H1 (cell line): Measurements from ENCODE around the gene LBH. TPM values are rescaled to one million over a fixed set of nuclear protein-coding genes. Genes with fewer than 3 reads are reported as not detected.

ENCODE experiments used
- CTCF ChIA-PET: fragments of 300-600 bp; sonication (Branson Sonifier 250); formaldehyde crosslinking; loops from one replicate; lab custom pipeline; 2021; ENCODE audit not compliant: partially characterized antibody; lab: Charles Lee
- POLR2A ChIA-PET: fragments of 300-600 bp; sonication (Branson Sonifier 250); formaldehyde crosslinking; loops from one replicate; lab custom pipeline; 2021; ENCODE audit warnings: inconsistent platforms; ENCODE audit not compliant: partially characterized antibody; lab: Charles Lee
- DNase-seq, 2 experiments: peaks; one replicate each; pipeline versions ENCODE4 v3.0.0 to v3.0.0-alpha.2; 2010 to 2022; ENCODE audit warnings: low spot score in 2 of 2, low read depth in 1 of 2, mixed read lengths in 1 of 2
- FAIRE-seq: peaks from 2 replicates; lab custom pipeline; 2011; peaks lifted over from hg19 to GRCh38; lab: Jason Lieb, UNC
- H2AFZ ChIP-seq: 2 replicates; pipeline ENCODE4 v1.8.1; 2012; ENCODE audit warnings: low read length, inconsistent platforms
- H2AK5ac ChIP-seq: 2 replicates; pipeline ENCODE4 v1.6.1; 2013; ENCODE audit warnings: low read depth, low read length
- H2BK120ac ChIP-seq: replicated peaks from 2 replicates; pipeline ENCODE3; 2013; ENCODE audit warnings: low read depth, low read length, inconsistent platforms
- H2BK12ac ChIP-seq: 2 replicates; pipeline ENCODE4 v1.6.1; 2013; ENCODE audit warnings: low read depth, low read length
- H2BK15ac ChIP-seq: 2 replicates; pipeline ENCODE4 v1.6.1; 2013; ENCODE audit warnings: low read length
- H2BK20ac ChIP-seq: 2 replicates; pipeline ENCODE4 v1.6.1; 2013; ENCODE audit warnings: low read length
- H2BK5ac ChIP-seq: 2 replicates; pipeline ENCODE4 v1.6.1; 2013; ENCODE audit warnings: low read depth, low read length
- H3K14ac ChIP-seq: 2 replicates; pipeline ENCODE4 v1.6.1; 2013; ENCODE audit warnings: inconsistent platforms; ENCODE audit not compliant: insufficient read length
- H3K18ac ChIP-seq: 2 replicates; pipeline ENCODE4 v1.6.1; 2013; ENCODE audit warnings: low read length; ENCODE audit errors: extremely low read depth
- H3K23ac ChIP-seq: 2 replicates; pipeline ENCODE4 v1.6.1; 2013; ENCODE audit warnings: inconsistent platforms; ENCODE audit not compliant: insufficient read length
- H3K23me2 ChIP-seq: 2 replicates; pipeline ENCODE4 v1.6.1; 2013; ENCODE audit warnings: low read depth, low read length
- H3K27ac ChIP-seq: 2 replicates; pipeline ENCODE4 v1.6.1; 2011; ENCODE audit warnings: low read depth, low read length, inconsistent platforms
- H3K27me3 ChIP-seq, 4 experiments: replicated peaks in 1 of 4; 1 replicate in 1 of 4; 2 replicates in 3 of 4; pipeline versions ENCODE4 v1.6.1 to v1.8.1; 2011 to 2013; ENCODE audit warnings: low read length in 3 of 4, mild to moderate bottlenecking in 3 of 4, inconsistent platforms in 2 of 4, mixed read lengths in 2 of 4, moderate library complexity in 1 of 4; ENCODE audit not compliant: control insufficient read depth in 3 of 4, insufficient read depth in 3 of 4; ENCODE audit errors: extremely low read depth in 1 of 4
- H3K36me3 ChIP-seq, 4 experiments: 2 replicates each; pipeline versions ENCODE4 v1.6.1 to v1.8.1; 2011 to 2013; ENCODE audit warnings: mild to moderate bottlenecking in 4 of 4, low read length in 3 of 4, moderate library complexity in 2 of 4, control low read depth in 1 of 4, inconsistent platforms in 1 of 4; ENCODE audit not compliant: insufficient read depth in 4 of 4, control insufficient read depth in 2 of 4
- H3K4ac ChIP-seq: replicated peaks from 2 replicates; pipeline ENCODE3; 2013; ENCODE audit warnings: low read length, low read depth, mixed read lengths, inconsistent platforms; ENCODE audit not compliant: insufficient read length
- H3K4me1 ChIP-seq, 4 experiments: replicated peaks in 1 of 4; 1 replicate in 1 of 4; 2 replicates in 3 of 4; pipeline versions ENCODE4 v1.6.1 to v1.8.1; 2011 to 2013; ENCODE audit warnings: low read length in 3 of 4, inconsistent platforms in 2 of 4, mixed read lengths in 1 of 4; ENCODE audit not compliant: insufficient read depth in 4 of 4, control insufficient read depth in 3 of 4
- H3K4me2 ChIP-seq, 2 experiments: 2 replicates each; pipeline versions ENCODE4 v1.6.1 to v1.8.1; 2011 to 2013; ENCODE audit warnings: low read depth in 2 of 2, low read length in 2 of 2, control low read depth in 1 of 2, inconsistent platforms in 1 of 2, mild to moderate bottlenecking in 1 of 2; ENCODE audit not compliant: insufficient read depth in 1 of 2
- H3K4me3 ChIP-seq, 4 experiments: fragments of 200-600, 300-600 bp in 1 of 4; sonication (generic), shearing (Covaris generic), sonication (Bioruptor Twin) in 1 of 4; 2 replicates each; pipeline versions ENCODE4 v1.5.1 to v1.8.1; 2011 to 2016; ENCODE audit warnings: low read length in 4 of 4, low read depth in 3 of 4, control low read depth in 2 of 4, inconsistent platforms in 2 of 4, mild to moderate bottlenecking in 2 of 4, mixed read lengths in 1 of 4, moderate library complexity in 1 of 4; ENCODE audit not compliant: insufficient read depth in 2 of 4; ENCODE audit errors: extremely low read depth in 1 of 4
- H3K56ac ChIP-seq: replicated peaks from 2 replicates; pipeline ENCODE3; 2013; ENCODE audit warnings: low read depth, mild to moderate bottlenecking, mixed read lengths, low read length, inconsistent platforms; ENCODE audit not compliant: insufficient read length
- H3K79me1 ChIP-seq: 2 replicates; pipeline ENCODE4 v1.6.1; 2013; ENCODE audit warnings: low read depth, low read length, control low read depth
- H3K79me2 ChIP-seq, 2 experiments: 2 replicates each; pipeline versions ENCODE4 v1.6.1 to v1.8.1; 2012 to 2013; ENCODE audit warnings: low read length in 2 of 2, mild to moderate bottlenecking in 2 of 2, inconsistent platforms in 1 of 2; ENCODE audit not compliant: insufficient read depth in 2 of 2, control insufficient read depth in 1 of 2
- H3K9ac ChIP-seq, 4 experiments: replicated peaks in 1 of 4; 1 replicate in 1 of 4; 2 replicates in 3 of 4; pipeline versions ENCODE4 v1.6.1 to v1.8.1; 2011 to 2013; ENCODE audit warnings: low read depth in 3 of 4, low read length in 3 of 4, control low read depth in 2 of 4, mild to moderate bottlenecking in 2 of 4, moderate library complexity in 2 of 4, inconsistent platforms in 1 of 4; ENCODE audit errors: extremely low read depth in 1 of 4
- H3K9me3 ChIP-seq, 2 experiments: 2 replicates each; pipeline versions ENCODE4 v1.6.1 to v1.8.1; 2012 to 2013; ENCODE audit warnings: mild to moderate bottlenecking in 2 of 2, moderate library complexity in 2 of 2, control low read depth in 1 of 2, inconsistent platforms in 1 of 2, low read depth in 1 of 2, low read length in 1 of 2, mixed read lengths in 1 of 2; ENCODE audit not compliant: insufficient read depth in 2 of 2
- H4K20me1 ChIP-seq, 2 experiments: replicated peaks in 1 of 2; 2 replicates each; pipeline versions ENCODE3 to v1.8.1; 2011 to 2013; ENCODE audit warnings: inconsistent platforms in 2 of 2, low read length in 2 of 2, mild to moderate bottlenecking in 1 of 2; ENCODE audit not compliant: insufficient read depth in 2 of 2, control insufficient read depth in 1 of 2
- H4K5ac ChIP-seq: 2 replicates; pipeline ENCODE4 v1.6.1; 2013; ENCODE audit warnings: low read length, low read depth, mixed read lengths, inconsistent platforms; ENCODE audit not compliant: insufficient read length
- H4K8ac ChIP-seq: 2 replicates; pipeline ENCODE4 v1.8.0; 2013; ENCODE audit warnings: mild to moderate bottlenecking, moderate library complexity, low read length, inconsistent platforms; ENCODE audit not compliant: insufficient read depth; ENCODE audit errors: extremely low read depth
- H4K91ac ChIP-seq: replicated peaks from 2 replicates; pipeline ENCODE3; 2013; ENCODE audit warnings: low read length, mixed read lengths, inconsistent platforms; ENCODE audit not compliant: insufficient read length
- EZH2 ChIP-seq: fragments of 200-600 bp; sonication (generic); IDR thresholded peaks from 2 replicates; pipeline ENCODE4 v1.7.1; 2012; ENCODE audit warnings: low read depth, mild to moderate bottlenecking, moderate library complexity, low read length, inconsistent platforms; ENCODE audit not compliant: severe bottlenecking
- NRF1 ChIP-seq: IDR thresholded peaks from 2 replicates; pipeline ENCODE4 v1.6.1; 2011; ENCODE audit warnings: mild to moderate bottlenecking, low read depth, low read length, improper control_type of control experiment
- PHF8 ChIP-seq: fragments of 200-600 bp; sonication (generic); conservative IDR thresholded peaks from 2 replicates; pipeline ENCODE4 v1.7.1; 2012; ENCODE audit warnings: low read depth, mild to moderate bottlenecking, inconsistent platforms, low read length, moderate library complexity
- SIX5 ChIP-seq: IDR thresholded peaks from 2 replicates; pipeline ENCODE4 v1.6.1; 2011; ENCODE audit warnings: mild to moderate bottlenecking, low read depth, low read length
- USF2 ChIP-seq: IDR thresholded peaks from 2 replicates; pipeline ENCODE4 v1.6.1; 2011; ENCODE audit warnings: low read length, improper control_type of control experiment
- YY1 ChIP-seq: IDR thresholded peaks from 2 replicates; pipeline ENCODE4 v1.6.1; 2011; ENCODE audit warnings: low read depth, mild to moderate bottlenecking, low read length
- WGBS, 2 experiments: shearing (Covaris generic) in 1 of 2; methylation state at CpG; one replicate each; pipeline versions ENCODE4 v1.1.6 to v1.1.7; 2013 to 2015; ENCODE audit warnings: low lambda C conversion rate in 2 of 2, mixed read lengths in 2 of 2, inconsistent platforms in 1 of 2, low coverage in 1 of 2, missing lambda C conversion rate in 1 of 2; ENCODE audit not compliant: insufficient replicate concordance in 2 of 2, insufficient coverage in 1 of 2, insufficient read length in 1 of 2; ENCODE audit errors: extremely low coverage in 1 of 2, missing lambda C conversion rate in 1 of 2; 5-methylcytosine and 5-hydroxymethylcytosine counted together
- polyA plus RNA-seq, 7 experiments: library from polyadenylated mRNA; depleted of rRNA in 3 of 7; stranded (reverse) in 5 of 7; unstranded in 2 of 7; fragments of >200 nt in 5 of 7; fragments of 200-250 nt in 2 of 7; gene quantifications; 1 replicate in 5 of 7; 2 replicates in 1 of 7; 4 replicates in 1 of 7; pipeline versions ENCODE4 v1.2.1 to v1.2.3, GENCODE V29; 2011 to 2013; ENCODE audit warnings: missing spikeins in 2 of 7, mixed read lengths in 2 of 7
- total RNA-seq: library from RNA; stranded (reverse); fragmentation: NEBNext Ultra II Directional; extraction: Animal tissue kit (Norgen Biotek cat#: 25700); gene quantifications from 2 replicates; pipeline ENCODE4 v1.2.1, GENCODE V29; 2021

Gene LBH
- total and polyA plus RNA-seq, 2 of the 8 experiments (the other 6 are each of a cell fraction or from before 2014, with no cell fraction given): 25.7 to 34.5 TPM

GRCh38 chr2:30282721-30283120 is 51.4 kb downstream of the LBH start:
- no peak overlapping the region for H2BK20ac ChIP-seq
- FAIRE-seq (no peak), DNase-seq (no peak)
- CTCF ChIA-PET: interaction anchor here (1.1 to 1.3 kb wide), 2 partner anchors 43 to 428 kb away, joined by 3 to 4 read pairs; no protein-coding TSS in a partner anchor
- H3K4me3 ChIP-seq: no peak overlapping the region
- no peak overlapping the region for H3K18ac ChIP-seq
- no peak overlapping the region for H3K27ac ChIP-seq
- H3K79me1 ChIP-seq: no peaks in the 10 kb centered on the region
- H2BK15ac ChIP-seq: no peak overlapping the region
- H3K4ac ChIP-seq: no peak overlapping the region
- H3K4me1 ChIP-seq: peaks cover 2 to 4% (median 3%) of the 10 kb centered on the region in 4 experiments; a peak in 4 of 7 replicates
- WGBS, 2 experiments: 97% methylated on average over 4 of the region's 4 CpGs; no CpG with 5 or more reads in 1 of the 2 experiments
- TF ChIP-seq NRF1 (no peak), USF2 (no peak), YY1 (no peak), PHF8 (no peak), SIX5 (no peak), EZH2 (no peak)
- no peak overlapping the region for H2AFZ ChIP-seq
- no peak overlapping the region for H3K4me2 ChIP-seq
- H2BK5ac ChIP-seq: no peak overlapping the region
- H3K9ac ChIP-seq: no peak overlapping the region
- H3K36me3 ChIP-seq: no peaks in the 10 kb centered on the region
- no peaks in the 10 kb centered on the region for H4K20me1 ChIP-seq
- H3K23me2 ChIP-seq: no peaks in the 10 kb centered on the region
- no peak overlapping the region for H4K91ac ChIP-seq
- POLR2A ChIA-PET: no interaction called here
- H3K14ac ChIP-seq: no peak overlapping the region
- H3K23ac ChIP-seq: no peak overlapping the region
- H4K5ac ChIP-seq: no peak overlapping the region
- no peak overlapping the region for H2BK120ac ChIP-seq
- H3K56ac ChIP-seq: no peak overlapping the region
- no peaks in the 10 kb centered on the region for H3K79me2 ChIP-seq
- H2AK5ac ChIP-seq: no peak overlapping the region
- H3K9me3 ChIP-seq: no peaks in the 10 kb centered on the region
- no peak overlapping the region for H2BK12ac ChIP-seq
- H4K8ac ChIP-seq: no peak overlapping the region
- H3K27me3 ChIP-seq: no peaks in the 10 kb centered on the region; a peak in 2 of 7 replicates
